ENCODE data around the gene MCRS1.

Gene MCRS1

DNA sequence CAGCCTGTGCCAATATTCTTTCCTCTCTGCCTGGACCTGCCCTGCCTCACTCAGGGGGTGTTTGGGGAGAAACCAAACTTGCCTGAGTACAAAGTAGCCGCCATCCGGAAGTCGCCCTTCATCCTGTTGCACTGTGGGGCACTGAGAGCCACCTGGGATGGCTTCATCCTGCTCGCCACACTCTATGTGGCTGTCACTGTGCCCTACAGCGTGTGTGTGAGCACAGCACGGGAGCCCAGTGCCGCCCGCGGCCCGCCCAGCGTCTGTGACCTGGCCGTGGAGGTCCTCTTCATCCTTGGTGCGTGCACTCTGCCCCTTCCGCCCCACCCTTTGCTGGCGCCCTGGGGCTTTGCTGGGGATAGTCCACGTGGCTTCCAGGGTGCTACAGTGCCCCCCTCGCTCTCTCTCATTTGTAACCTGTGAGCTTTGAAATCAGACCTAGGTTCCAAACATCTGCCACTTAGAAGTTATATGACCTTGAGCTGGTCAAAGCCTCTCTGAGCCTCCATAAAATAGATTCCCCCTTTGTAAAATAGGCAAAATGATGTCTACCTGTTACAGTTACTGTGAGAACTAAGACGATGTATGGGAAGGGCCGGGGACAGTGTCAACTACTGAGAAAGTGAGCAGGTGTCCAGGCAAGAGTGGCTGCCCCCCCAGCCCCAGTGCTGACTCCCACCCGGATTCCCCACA lies 24.6 kb downstream of the MCRS1 start:
- H3K27ac ChIP-seq (ENCODE audit: low read length) = no peak overlapping the region
- H3K4me2 ChIP-seq (ENCODE audit: low read depth, low read length) = no peak overlapping the region
- peaks cover 24% of the 10 kb centered on the region for H3K27me3 ChIP-seq (replicated peaks; ENCODE audit: insufficient read depth, low read length)

DNA sequence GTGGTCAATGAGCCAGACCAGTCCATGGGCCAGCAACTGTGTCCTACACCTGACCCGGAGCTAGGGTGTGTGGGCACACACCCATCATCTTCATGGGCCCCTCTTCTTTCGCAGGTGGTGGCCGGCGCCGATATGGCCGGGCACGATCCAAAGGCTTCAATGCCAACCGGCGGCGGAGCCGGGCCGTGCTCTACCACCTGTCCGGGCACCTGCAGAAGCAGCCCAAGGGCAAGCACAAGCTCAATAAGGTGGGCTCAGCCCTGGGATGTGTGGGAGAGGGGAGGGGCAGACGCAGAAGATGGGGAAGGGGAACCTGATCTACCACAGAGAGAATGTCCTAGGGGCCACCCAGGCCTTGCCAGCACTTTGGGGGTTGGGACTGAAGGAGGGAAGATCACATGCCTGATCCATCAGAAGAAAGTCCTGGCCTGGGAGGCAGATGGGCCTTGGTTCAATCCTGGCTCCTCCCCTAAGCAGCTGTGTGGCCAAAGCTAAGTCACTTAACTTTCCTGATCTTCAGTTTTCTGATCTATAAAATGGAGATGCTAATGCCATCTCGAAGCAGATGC lies 25.3 kb downstream of the MCRS1 start:
- DNase-seq = no peak
- 0 out of 2 replicates have a peak, but pooled peaks cover 4% of the 10 kb centered on the region for H3F3A ChIP-seq (ENCODE audit: insufficient read depth, low read length)
- H3K4me3 ChIP-seq (ENCODE audit: low read length) = no peak overlapping the region
- H3K9ac ChIP-seq (ENCODE audit: low read length) = no peak overlapping the region
- H4K20me1 ChIP-seq (ENCODE audit: insufficient read depth, low read length) = no peaks in the 10 kb centered on the region
- H3K36me3 ChIP-seq (replicated peaks; ENCODE audit: insufficient read depth, low read length) = no peaks in the 10 kb centered on the region
- peaks cover 25% of the 10 kb centered on the region for H3K27me3 ChIP-seq (replicated peaks; ENCODE audit: insufficient read depth, low read length)
- TF ChIP-seq, protein P1, sequence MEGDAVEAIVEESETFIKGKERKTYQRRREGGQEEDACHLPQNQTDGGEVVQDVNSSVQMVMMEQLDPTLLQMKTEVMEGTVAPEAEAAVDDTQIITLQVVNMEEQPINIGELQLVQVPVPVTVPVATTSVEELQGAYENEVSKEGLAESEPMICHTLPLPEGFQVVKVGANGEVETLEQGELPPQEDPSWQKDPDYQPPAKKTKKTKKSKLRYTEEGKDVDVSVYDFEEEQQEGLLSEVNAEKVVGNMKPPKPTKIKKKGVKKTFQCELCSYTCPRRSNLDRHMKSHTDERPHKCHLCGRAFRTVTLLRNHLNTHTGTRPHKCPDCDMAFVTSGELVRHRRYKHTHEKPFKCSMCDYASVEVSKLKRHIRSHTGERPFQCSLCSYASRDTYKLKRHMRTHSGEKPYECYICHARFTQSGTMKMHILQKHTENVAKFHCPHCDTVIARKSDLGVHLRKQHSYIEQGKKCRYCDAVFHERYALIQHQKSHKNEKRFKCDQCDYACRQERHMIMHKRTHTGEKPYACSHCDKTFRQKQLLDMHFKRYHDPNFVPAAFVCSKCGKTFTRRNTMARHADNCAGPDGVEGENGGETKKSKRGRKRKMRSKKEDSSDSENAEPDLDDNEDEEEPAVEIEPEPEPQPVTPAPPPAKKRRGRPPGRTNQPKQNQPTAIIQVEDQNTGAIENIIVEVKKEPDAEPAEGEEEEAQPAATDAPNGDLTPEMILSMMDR (IDR thresholded peaks at IDR 0.05; ENCODE audit: low read length) = no peak
- TF ChIP-seq EZH2 (optimal IDR thresholded peaks at IDR 0.05; ENCODE audit: low read depth, low read length) = no peak
- no peak for TF ChIP-seq EZH2phosphoT487 (IDR thresholded peaks at IDR 0.05; ENCODE audit: low read length)
- H3K79me2 ChIP-seq (ENCODE audit: low read length) = no peaks in the 10 kb centered on the region
- no peak overlapping the region for H2AFZ ChIP-seq (ENCODE audit: low read length)
- H3K9me3 ChIP-seq (replicated peaks; ENCODE audit: insufficient read depth, low read length) = no peaks in the 10 kb centered on the region
- H3K9me2 ChIP-seq (replicated peaks; ENCODE audit: insufficient read depth, low read length) = no peaks in the 10 kb centered on the region
- no peak overlapping the region for H3K27ac ChIP-seq (ENCODE audit: low read length)
- H3K4me2 ChIP-seq (ENCODE audit: low read depth, low read length) = no peak overlapping the region
- no peaks in the 10 kb centered on the region for H3K4me1 ChIP-seq (ENCODE audit: low read length)

More for the DNA sequence above, 24.6 kb downstream of the MCRS1 start:
- no peak overlapping the region for H3K9ac ChIP-seq (ENCODE audit: low read length)
- no peaks in the 10 kb centered on the region for H3K4me1 ChIP-seq (ENCODE audit: low read length)
- no peaks in the 10 kb centered on the region for H3K9me3 ChIP-seq (replicated peaks; ENCODE audit: insufficient read depth, low read length)
- TF ChIP-seq, protein P1 (IDR thresholded peaks at IDR 0.05; ENCODE audit: low read length) = no peak
- TF ChIP-seq EZH2phosphoT487 (IDR thresholded peaks at IDR 0.05; ENCODE audit: low read length) = no peak
- TF ChIP-seq EZH2 (optimal IDR thresholded peaks at IDR 0.05; ENCODE audit: low read depth, low read length) = no peak
- H3K4me3 ChIP-seq (ENCODE audit: low read length) = no peak overlapping the region
- H3F3A ChIP-seq (ENCODE audit: insufficient read depth, low read length) = 0 out of 2 replicates have a peak, but pooled peaks cover 4% of the 10 kb centered on the region
- H4K20me1 ChIP-seq (ENCODE audit: insufficient read depth, low read length) = no peaks in the 10 kb centered on the region
- no peak for DNase-seq
- H3K79me2 ChIP-seq (ENCODE audit: low read length) = no peaks in the 10 kb centered on the region
- H2AFZ ChIP-seq (ENCODE audit: low read length) = no peak overlapping the region
- no peaks in the 10 kb centered on the region for H3K9me2 ChIP-seq (replicated peaks; ENCODE audit: insufficient read depth, low read length)
- H3K36me3 ChIP-seq (replicated peaks; ENCODE audit: insufficient read depth, low read length) = no peaks in the 10 kb centered on the region

DNA sequence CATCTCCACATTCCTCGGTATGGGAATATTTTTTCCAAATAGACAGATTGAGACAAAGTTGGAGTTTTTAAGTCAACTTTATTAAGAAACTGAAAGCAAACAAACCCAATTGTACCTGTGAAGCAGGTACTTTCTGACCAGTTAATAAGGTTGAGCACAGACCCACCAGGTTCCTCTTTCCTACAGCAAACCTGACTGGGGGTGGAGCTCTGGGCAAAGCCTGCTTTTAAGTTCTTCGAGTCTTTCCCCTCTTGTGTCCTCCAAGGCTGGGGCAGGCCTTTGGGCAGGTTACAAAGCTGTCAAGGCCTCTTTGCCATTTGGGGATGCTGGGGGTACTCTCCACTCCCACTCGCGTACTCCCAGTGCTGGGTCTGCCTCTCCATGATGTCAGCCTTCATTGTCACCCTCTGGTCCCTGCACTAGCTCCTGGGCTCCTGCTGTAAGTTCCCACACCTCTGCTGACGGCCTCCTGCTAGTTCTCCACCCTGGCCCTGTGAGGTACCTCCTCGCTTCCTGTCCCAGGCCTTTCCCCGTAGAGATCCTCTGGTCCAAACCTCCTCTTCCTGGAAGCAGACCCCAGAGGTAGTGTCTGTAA lies 25.9 kb downstream of the MCRS1 start:
- no peak overlapping the region for H3K4me3 ChIP-seq (ENCODE audit: low read length)
- H3F3A ChIP-seq (ENCODE audit: insufficient read depth, low read length) = 0 out of 2 replicates have a peak, but pooled peaks cover 4% of the 10 kb centered on the region
- H3K9ac ChIP-seq (ENCODE audit: low read length) = no peak overlapping the region
- no peak for TF ChIP-seq EZH2 (optimal IDR thresholded peaks at IDR 0.05; ENCODE audit: low read depth, low read length)
- TF ChIP-seq, protein P1 (IDR thresholded peaks at IDR 0.05; ENCODE audit: low read length) = no peak
- TF ChIP-seq EZH2phosphoT487 (IDR thresholded peaks at IDR 0.05; ENCODE audit: low read length) = no peak
- no peak overlapping the region for H3K4me2 ChIP-seq (ENCODE audit: low read depth, low read length)
- H4K20me1 ChIP-seq (ENCODE audit: insufficient read depth, low read length) = no peaks in the 10 kb centered on the region
- H3K4me1 ChIP-seq (ENCODE audit: low read length) = no peaks in the 10 kb centered on the region
- H3K27ac ChIP-seq (ENCODE audit: low read length) = no peak overlapping the region
- H3K79me2 ChIP-seq (ENCODE audit: low read length) = no peaks in the 10 kb centered on the region
- no peaks in the 10 kb centered on the region for H3K36me3 ChIP-seq (replicated peaks; ENCODE audit: insufficient read depth, low read length)
- no peak for DNase-seq
- H3K9me3 ChIP-seq (replicated peaks; ENCODE audit: insufficient read depth, low read length) = no peaks in the 10 kb centered on the region
- H3K27me3 ChIP-seq (replicated peaks; ENCODE audit: insufficient read depth, low read length) = peaks cover 27% of the 10 kb centered on the region
- no peak overlapping the region for H2AFZ ChIP-seq (ENCODE audit: low read length)
- no peaks in the 10 kb centered on the region for H3K9me2 ChIP-seq (replicated peaks; ENCODE audit: insufficient read depth, low read length)
